Testis (tissue), 2 donors: ENCODE measurements around the gene CCDC40.

Source experiments
- POLR2A ChIP-seq: fragments of 450-650 bp; IDR thresholded peaks from one replicate; pipeline ENCODE4 v1.6.1; 2017; ENCODE audit warnings: antibody characterized with exemption, mild to moderate bottlenecking, moderate library complexity
- TF ChIP-seq, protein P1 (sequence below), 3 experiments: fragments of 450-650 bp in 2 of 3; fragments of 200-600 bp in 1 of 3; sonication (generic) in 1 of 3; IDR thresholded peaks; one replicate each; pipeline ENCODE4 v1.5.1; 2016 to 2019; ENCODE audit warnings: antibody characterized with exemption in 3 of 3, mild to moderate bottlenecking in 2 of 3, moderate library complexity in 1 of 3

DNA sequence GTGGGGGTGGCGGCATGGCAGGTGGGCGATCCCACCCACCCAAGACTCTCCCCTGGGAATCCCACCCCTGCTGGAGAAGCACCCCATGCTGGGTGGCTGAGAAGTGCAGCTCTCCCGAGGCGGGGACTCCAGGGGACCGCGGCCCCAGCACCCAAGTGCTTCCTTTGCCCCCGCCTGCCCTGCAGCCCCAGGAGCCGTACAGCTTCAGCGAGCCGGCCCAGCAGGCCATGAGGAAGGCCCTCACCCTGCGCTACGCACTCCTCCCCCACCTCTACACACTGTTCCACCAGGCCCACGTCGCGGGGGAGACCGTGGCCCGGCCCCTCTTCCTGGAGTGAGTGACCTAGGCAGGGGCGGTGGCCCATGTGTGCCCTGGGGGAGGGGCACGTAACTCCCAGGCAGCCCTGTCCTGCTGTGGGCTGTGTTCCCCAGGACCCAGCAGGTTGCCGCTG lies 76.6 kb downstream of the CCDC40 start:
- no peak for TF ChIP-seq POLR2A
- TF ChIP-seq, protein P1, sequence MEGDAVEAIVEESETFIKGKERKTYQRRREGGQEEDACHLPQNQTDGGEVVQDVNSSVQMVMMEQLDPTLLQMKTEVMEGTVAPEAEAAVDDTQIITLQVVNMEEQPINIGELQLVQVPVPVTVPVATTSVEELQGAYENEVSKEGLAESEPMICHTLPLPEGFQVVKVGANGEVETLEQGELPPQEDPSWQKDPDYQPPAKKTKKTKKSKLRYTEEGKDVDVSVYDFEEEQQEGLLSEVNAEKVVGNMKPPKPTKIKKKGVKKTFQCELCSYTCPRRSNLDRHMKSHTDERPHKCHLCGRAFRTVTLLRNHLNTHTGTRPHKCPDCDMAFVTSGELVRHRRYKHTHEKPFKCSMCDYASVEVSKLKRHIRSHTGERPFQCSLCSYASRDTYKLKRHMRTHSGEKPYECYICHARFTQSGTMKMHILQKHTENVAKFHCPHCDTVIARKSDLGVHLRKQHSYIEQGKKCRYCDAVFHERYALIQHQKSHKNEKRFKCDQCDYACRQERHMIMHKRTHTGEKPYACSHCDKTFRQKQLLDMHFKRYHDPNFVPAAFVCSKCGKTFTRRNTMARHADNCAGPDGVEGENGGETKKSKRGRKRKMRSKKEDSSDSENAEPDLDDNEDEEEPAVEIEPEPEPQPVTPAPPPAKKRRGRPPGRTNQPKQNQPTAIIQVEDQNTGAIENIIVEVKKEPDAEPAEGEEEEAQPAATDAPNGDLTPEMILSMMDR (IDR thresholded peaks at IDR 0.05), result no peak
